ENCODE data around the gene ZKSCAN5.

- TF ChIP-seq, protein P1, sequence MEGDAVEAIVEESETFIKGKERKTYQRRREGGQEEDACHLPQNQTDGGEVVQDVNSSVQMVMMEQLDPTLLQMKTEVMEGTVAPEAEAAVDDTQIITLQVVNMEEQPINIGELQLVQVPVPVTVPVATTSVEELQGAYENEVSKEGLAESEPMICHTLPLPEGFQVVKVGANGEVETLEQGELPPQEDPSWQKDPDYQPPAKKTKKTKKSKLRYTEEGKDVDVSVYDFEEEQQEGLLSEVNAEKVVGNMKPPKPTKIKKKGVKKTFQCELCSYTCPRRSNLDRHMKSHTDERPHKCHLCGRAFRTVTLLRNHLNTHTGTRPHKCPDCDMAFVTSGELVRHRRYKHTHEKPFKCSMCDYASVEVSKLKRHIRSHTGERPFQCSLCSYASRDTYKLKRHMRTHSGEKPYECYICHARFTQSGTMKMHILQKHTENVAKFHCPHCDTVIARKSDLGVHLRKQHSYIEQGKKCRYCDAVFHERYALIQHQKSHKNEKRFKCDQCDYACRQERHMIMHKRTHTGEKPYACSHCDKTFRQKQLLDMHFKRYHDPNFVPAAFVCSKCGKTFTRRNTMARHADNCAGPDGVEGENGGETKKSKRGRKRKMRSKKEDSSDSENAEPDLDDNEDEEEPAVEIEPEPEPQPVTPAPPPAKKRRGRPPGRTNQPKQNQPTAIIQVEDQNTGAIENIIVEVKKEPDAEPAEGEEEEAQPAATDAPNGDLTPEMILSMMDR (IDR thresholded peaks at IDR 0.05), result no peak
- TF ChIP-seq POLR2A (IDR thresholded peaks at IDR 0.05) (no peak), POLR2AphosphoS5 (IDR thresholded peaks at IDR 0.05) (no peak)
Measured at GRCh38 chr7:99459087-99459486, 45.4 kb upstream of the ZKSCAN5 start.
